Measurements from ENCODE around the gene IDH3A.

DNA sequence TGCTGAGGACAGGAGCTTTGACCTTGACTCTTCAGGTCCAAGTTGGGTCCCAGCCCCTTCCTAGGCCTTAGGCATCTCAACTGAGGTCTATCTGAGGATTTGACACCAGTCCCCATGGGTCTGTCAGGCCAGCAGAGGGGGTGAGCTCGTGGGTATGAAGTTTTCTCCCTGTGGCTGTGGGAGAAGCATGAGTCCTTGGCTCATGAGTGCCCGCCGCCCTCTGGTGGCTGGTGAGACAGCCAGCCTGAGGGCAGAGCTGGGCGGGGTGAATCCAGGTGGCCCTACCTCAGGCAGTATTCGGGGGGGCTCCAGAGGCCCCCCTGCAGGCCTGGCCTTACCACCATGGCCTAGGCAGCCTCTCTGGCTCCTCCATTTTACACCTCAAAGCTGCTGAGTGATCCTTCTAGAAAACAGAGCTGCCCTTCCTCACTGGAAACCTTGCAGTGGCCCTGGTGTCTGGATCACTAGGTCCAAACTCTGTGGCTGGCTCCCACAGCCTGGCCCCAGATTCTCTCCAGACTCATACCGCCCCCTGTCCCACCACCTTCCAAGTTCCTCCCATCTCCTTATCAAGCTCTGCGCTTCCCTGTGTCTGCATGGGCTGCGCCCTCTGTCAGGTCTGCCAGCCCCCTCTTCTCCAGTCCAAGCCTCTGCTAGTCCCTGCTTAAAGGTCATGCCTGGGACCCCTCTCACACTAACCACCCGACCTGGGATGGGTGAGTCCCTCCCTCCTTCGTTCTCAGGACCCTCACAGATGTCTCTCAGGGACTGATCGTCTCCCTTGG lies 40.7 kb upstream of the IDH3A start:
- TF ChIP-seq, protein P1, sequence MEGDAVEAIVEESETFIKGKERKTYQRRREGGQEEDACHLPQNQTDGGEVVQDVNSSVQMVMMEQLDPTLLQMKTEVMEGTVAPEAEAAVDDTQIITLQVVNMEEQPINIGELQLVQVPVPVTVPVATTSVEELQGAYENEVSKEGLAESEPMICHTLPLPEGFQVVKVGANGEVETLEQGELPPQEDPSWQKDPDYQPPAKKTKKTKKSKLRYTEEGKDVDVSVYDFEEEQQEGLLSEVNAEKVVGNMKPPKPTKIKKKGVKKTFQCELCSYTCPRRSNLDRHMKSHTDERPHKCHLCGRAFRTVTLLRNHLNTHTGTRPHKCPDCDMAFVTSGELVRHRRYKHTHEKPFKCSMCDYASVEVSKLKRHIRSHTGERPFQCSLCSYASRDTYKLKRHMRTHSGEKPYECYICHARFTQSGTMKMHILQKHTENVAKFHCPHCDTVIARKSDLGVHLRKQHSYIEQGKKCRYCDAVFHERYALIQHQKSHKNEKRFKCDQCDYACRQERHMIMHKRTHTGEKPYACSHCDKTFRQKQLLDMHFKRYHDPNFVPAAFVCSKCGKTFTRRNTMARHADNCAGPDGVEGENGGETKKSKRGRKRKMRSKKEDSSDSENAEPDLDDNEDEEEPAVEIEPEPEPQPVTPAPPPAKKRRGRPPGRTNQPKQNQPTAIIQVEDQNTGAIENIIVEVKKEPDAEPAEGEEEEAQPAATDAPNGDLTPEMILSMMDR (conservative IDR thresholded peaks at IDR 0.05; ENCODE audit: low read depth, low read length), result peak; percentile 96
- no peak for TF ChIP-seq EZH2 (IDR thresholded peaks at IDR 0.05; ENCODE audit: borderline replicate concordance, low read depth, low read length, poor library complexity, severe bottlenecking)

All from A673 (cell line).